Measurements from ENCODE around the gene CACNA1C.
A peak's percentile ranks its signal among the peaks of the same experiment; 100 is the strongest.

Gene CACNA1C

DNA sequence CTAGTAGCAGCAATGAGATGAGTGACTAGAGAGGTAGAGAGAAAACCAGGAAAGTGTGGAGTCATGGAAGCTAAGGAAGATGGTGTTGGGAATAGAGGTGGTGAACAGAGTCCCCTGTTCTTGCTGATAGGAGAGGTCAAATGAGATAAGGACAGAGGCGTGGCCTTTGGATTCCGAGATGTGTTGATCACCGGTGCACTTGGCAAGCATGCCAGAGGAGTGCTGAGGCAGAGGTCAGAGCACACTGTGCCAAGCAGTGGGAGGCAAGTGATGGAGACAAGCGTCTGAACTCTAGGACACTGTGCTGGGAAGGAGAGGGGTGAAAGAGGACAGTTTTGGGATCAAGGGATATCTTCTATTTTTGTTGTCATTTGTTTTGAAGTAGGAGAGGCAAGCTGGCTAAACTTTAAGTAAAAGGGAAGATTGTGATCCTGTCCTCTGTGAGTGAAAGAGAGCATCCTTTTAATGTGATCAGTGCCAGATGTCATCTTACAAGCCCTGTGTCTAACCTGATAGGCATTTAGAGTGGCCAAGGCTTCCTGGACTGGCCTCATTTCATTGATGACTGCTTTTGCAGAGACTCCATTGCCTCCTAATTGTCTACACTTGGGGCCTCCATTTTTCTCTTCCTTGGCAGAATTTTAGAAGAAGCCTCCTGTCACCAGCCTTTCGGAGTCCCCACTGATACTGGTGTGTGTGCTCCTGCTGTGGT lies 336.4 kb downstream of the CACNA1C start:
- DNase-seq (ENCODE audit: low read depth in 2 of 2) = no peak

GRCh38 chr12:2390133-2390532 lies 337.3 kb downstream of the CACNA1C start:
- no peak for DNase-seq (ENCODE audit: low read depth in 2 of 2)

DNA sequence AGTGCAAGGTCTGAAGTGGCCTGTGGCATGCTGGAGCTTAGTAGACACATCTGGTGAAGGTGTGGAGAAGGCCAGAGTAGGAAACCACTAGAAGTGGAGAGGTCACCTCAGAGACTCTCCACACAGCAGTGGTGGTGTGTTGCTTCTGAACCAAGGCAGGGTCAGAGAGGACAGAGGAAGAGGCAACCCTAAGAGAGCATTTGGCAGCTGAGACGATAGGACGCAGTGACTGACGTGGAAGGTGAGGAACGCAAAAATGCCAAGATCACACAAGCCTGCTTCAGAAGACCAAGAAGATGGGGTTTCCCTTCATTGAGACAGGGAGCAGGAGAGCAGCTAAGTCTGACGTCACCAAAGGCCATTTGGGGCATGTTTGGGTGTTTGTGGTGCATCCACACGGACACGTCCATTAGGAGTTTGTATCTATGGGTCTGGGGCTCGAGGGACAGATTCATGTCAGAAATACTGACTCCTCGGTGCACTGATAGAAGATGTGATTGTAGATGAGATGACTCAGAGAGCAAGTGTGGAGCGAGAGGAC lies 338.1 kb downstream of the CACNA1C start:
- DNase-seq (ENCODE audit: low read depth in 2 of 2) = no peak

DNA sequence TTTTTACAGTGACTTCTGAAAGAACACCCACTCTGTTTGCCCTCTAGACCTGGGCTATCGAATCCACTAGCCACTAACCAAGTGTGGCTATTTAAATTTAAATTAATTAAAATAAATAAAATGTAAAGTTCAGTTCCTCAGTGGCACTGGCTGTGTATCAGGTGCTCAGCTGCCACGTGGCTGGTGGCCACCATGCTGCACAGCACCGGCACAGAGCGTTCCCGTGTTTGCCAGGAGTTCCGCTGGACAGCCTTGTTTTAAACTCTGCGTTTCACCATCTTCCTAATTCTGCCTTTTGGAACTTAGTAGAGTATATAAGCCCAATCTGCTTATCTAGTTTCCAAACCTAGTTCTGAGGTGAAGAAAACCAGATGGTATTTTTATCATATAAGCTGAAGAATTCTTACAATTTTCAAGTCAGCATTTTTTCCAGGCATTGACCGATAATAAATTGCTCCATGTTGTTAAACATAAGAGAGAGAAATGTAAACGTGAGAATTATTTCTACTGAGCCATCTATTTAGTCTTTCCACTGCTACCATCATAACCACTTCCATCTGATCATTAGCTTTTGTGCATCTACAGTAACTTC lies 339.0 kb downstream of the CACNA1C start:
- no peak for DNase-seq (ENCODE audit: low read depth in 2 of 2)

DNA sequence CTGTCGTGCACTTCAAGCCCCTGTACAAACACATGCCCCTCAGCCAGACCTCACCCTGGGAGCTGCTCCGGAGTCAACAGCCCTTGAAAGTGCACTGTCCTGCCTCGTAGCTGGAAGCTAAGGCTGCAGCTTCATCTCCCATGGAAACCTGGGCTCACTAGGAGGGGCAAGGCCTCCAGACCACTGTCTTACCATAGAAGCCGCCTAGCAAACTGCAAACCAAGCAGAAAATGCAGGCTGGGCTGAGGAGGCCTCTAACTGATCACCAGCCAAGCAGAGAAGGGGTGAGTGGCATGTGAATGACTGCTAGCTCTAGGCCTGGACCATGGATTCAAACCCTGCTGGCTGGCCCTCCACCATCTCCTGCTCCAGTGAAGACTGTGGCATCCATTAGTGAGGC lies 340.2 kb downstream of the CACNA1C start:
- DNase-seq (ENCODE audit: low read depth in 2 of 2) = no peak

DNA sequence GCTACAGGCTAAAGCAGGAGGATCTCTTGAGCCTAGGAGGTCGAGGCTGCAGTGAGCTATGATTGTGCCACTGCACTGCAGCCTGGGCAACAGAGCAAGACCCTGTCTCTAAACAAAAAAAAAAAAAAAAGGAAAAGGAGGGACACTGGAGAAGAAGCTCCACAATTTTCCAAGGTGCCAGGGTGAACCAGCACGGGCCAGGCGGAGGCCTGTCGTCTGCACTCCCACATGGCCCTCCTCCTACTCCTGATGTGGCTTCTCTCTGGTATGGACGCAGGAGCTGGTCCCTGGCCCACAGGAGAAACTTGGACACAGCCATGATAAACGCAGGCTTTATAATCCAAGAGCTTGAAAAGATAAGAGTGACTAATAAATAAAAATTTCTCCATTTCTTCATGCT lies 341.2 kb downstream of the CACNA1C start:
- DNase-seq (ENCODE audit: low read depth in 2 of 2) = no peak

DNA sequence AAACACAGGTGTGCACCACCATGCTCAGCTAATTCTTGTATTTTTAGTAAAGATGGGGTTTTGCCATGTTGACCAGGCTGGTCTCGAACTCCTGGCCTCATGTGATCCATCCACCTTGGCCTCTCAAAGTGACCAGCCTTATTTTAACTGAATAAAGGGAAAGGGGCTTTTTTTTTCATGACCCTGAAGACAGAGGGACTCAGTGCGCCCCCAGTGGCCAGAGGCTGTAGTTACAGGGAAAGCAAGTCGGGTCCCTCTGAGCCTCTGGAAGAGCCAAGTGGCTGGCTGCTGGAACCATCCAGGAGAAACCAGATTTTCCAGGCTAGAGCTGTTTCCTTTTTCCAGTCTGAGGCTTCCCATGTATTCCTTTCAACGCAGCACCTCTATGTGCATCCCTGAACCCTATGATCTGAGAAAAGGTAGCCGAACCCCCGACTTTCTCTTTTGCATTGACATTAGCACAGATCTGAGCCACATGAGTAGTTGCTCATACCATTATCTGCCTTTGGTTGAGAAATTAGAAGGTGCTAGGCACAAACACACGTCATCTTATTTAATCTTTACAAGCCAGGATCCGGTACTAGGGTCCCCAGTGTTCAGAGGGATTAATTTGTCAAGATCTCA lies 342.7 kb downstream of the CACNA1C start:
- peak; percentile 36 to 47 for DNase-seq (ENCODE audit: low read depth in 2 of 2)

GRCh38 chr12:2396448-2396871 lies 343.7 kb downstream of the CACNA1C start:
- DNase-seq (ENCODE audit: low read depth in 2 of 2) = no peak

- no peak for DNase-seq (ENCODE audit: low read depth in 2 of 2)
Measured at GRCh38 chr12:2397356-2398045, 344.7 kb downstream of the CACNA1C start.

GRCh38 chr12:2401040-2401439 lies 348.3 kb downstream of the CACNA1C start:
- no peak for DNase-seq (ENCODE audit: low read depth in 2 of 2)

DNA sequence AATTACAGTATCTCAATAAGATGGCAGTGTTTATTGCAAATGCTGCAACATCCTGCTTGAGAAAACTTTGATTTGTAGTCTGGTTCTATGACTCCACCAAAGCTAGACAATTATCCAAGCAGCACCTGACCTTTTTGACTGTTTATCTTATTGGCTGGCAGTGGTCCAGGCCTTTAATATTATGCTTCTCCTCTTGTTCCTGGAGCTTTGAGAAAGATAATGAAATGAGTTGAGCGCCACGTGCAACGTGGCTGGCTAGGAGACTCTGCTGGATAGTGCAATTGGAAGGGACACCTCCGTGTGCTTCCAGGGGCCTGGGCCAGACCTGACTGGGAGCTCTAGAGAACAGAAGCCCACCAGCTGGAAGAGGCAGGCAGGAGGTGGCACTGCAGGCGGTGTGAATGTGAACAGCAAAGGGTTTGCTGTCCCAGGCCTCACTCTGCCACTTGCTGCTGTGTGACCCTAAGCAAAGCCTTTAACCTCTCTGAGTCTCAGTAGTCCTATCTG lies 349.3 kb downstream of the CACNA1C start:
- DNase-seq (ENCODE audit: low read depth in 2 of 2) = no peak

DNA sequence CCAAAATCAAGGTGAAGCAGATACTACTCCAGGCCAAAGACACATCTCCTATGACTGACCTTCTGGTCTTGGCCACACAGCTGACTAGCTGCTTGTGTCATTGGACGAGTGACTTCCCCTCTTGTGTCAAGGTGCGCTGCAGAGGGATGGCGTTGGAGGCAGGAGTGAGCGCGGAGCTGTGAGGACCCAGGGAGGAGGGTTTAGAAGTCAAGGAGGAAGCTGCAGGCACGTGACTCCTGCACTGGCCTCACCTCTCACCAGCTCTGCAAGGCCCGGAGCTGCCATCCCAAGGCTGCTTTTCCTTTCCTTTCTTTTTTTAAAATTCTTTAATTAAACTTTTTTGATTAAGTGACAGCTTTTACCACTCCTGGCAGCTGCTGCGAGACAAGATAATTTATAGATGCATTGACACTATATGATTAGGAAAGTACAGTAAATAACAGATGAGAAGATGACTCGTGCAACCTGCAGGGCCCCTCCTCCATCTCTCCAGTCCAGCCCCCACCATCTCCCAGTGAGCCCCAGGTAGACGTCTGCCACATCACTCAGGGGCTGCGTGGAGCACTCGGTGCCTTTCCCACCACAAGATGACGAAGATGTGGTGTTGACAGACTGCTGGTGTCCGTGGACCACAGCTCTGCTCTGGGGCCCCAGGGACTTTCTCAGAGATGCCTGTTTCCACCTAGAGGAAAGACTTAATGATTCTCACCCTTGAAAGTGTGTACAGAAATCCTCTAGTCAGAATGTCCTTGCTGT lies 350.6 kb downstream of the CACNA1C start:
- DNase-seq (ENCODE audit: low read depth in 2 of 2) = no peak

DNA sequence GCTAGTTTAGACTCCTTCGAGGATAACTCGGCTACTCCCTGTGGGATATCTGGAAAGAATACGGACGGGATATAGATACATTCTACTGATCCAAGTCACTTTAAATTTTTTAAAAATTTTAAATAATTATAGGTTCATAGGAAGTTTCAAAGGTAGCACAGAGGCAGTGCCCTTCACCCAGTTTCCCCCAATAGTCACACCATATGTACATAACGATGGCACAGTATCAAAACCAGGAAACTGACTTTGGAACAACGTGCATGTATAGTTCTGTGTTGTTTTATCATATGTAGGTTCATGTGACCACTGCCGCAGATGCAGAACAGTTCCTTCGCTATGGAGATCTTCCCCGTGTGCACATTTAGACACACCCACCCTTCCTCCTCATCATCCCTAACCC lies 352.3 kb downstream of the CACNA1C start:
- no peak for DNase-seq (ENCODE audit: low read depth in 2 of 2)

DNA sequence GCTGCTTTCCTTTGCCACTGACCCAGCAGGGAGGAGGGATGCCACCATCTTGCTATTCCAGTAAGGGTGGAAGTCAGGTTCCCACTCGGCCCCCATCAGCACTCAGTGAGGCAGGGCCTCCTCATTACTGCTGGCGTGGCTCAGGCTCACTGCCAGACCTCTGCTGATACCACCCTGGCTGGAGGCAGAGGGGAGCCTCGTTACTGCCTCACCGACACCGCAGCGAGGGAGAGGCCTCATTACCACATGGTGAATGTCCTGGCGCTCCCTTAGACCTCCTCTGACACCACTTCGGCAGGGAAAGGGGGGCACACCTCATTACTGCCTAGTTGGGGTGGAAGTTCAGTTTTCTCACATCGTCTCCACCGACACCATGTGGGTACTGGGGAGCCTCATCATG lies 354.1 kb downstream of the CACNA1C start:
- DNase-seq (ENCODE audit: low read depth in 2 of 2) = no peak

- DNase-seq (ENCODE audit: low read depth in 2 of 2) = no peak
Measured at GRCh38 chr12:2408262-2408661, 355.5 kb downstream of the CACNA1C start.

- no peak for DNase-seq (ENCODE audit: low read depth in 2 of 2)
Measured at GRCh38 chr12:2409656-2410265, 357.0 kb downstream of the CACNA1C start.

DNA sequence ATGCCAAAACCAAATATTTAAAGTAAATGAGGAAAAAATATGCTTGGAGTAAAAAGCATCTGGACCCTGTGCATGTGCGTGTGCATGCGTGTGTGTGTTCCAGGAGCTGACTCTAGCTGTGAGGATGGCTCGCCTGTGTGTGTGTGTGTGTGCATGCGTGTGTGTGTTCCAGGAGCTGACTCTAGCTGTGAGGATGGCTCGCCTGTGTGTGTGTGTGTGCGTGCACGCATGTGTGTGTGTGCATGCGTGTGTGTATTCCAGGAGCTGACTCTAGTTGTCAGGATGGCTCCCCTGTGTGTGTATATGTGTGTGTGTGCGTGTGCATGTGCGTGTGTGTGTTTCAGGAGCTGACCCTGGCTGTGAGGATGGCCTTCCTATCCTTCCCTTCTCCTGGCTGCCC lies 357.7 kb downstream of the CACNA1C start:
- DNase-seq (ENCODE audit: low read depth in 2 of 2) = no peak

DNA sequence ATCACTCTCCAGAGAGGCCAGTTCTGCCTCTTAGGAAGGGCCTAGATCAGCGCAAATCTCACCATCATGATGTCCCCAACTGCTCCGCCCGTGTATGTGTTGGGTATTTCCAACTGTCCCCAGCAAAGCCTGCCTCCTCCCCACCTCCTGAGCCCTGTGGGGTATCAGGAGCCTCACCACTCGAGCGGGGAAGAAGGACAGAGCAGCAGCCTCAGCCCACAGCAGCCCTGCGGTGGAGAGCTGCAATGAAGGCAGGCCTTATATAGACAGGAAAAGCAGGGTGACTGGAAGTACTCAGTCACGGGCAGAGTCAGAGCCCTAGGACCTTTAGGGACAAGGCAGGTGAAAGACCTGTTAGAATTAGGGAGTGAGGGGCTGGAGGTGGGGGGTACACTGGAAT lies 358.2 kb downstream of the CACNA1C start:
- no peak for DNase-seq (ENCODE audit: low read depth in 2 of 2)

DNA sequence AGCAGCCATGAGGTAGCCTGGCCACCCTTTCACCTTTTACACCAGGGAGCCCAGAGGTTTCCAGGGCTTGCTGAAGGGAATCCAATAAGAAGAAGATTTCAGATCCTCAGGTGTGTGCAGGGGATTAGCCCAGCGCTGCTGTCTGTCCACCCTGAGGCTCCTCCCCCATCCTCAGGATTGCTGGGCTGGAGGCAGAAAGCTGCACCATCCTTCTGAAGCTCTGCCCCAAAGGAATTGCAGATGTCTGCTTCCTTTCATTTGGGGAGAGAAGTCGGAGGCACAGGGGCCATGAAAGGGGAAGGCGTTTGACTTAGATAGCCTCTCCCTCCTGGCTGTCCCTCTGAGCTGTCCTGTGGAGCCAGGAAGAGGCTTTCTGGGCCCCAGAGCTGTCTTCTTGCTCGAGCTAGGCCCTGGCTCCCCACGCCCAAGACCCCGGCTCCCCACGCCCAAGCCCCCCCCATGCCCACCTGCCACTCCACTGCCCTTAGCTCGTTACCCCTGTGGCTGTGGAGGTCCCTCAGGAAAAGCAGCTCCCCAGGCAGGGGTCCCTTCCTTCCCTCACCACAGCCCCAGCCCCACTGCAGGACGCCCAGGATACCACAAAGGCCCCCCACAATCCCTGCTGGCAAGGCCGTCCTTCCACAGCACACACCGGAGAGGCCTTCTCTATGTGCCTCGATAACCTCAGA lies 359.0 kb downstream of the CACNA1C start:
- DNase-seq (ENCODE audit: low read depth in 2 of 2) = no peak

DNA sequence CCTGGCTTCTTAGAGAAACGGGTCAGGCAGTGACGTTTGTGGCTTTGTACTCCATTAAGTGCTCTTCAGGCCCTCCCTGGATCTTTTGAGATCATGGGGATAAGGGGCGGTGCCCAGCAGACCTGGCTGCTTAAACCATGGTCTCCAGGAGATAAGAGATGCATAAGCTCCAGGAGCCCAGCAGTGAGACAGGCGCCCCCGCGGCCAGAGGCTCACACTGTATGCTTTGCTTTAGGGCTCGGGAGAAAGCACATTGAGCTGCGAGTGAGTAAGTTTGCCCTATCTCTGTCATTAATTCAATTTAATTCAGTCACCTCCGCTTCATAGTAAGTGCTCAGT lies 359.5 kb downstream of the CACNA1C start:
- no peak for DNase-seq (ENCODE audit: low read depth in 2 of 2)

DNA sequence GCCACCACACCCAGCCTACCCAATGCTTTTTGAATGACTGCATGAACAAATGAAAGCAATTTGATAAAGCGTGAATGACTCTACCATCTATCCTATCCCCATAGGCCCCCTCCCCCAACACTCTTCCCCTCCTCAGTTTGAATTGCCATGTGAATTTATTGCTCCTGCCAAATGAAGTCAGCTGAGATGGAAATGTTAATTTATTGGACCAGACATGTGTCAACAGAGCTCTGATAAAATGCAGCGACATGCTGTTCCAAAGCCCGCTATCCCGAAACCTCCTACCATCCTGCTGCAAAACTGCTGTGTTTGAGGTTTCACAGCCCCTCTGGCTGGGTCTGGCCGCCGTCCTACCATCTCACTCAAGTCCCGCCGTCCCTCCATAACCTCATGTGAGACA lies 360.5 kb downstream of the CACNA1C start:
- no peak for DNase-seq (ENCODE audit: low read depth in 2 of 2)
